Muscle layer of duodenum (tissue), 2 donors: ENCODE data around the gene GRM3.

Experiments
- H3K27ac ChIP-seq: one replicate; pipeline ENCODE4 v1.7.0; 2013; ENCODE audit warnings: mild to moderate bottlenecking, low read length
- H3K27me3 ChIP-seq: one replicate; pipeline ENCODE4 v1.7.0; 2013; ENCODE audit warnings: low read depth, mild to moderate bottlenecking, control low read depth, low read length
- H3K36me3 ChIP-seq, 2 donors: one replicate each; pipeline ENCODE4 v1.7.0; 2013; ENCODE audit warnings: low read length in 2 of 2, control low read depth in 1 of 2, mild to moderate bottlenecking in 1 of 2; ENCODE audit not compliant: insufficient read depth in 2 of 2, control insufficient read depth in 1 of 2
- H3K4me1 ChIP-seq, 2 donors: one replicate each; pipeline ENCODE4 v1.7.0; 2013; ENCODE audit warnings: low read length in 2 of 2, mild to moderate bottlenecking in 2 of 2, control low read depth in 1 of 2, moderate library complexity in 1 of 2; ENCODE audit not compliant: insufficient read depth in 2 of 2, control insufficient read depth in 1 of 2
- H3K4me3 ChIP-seq, 2 donors: one replicate each; pipeline ENCODE4 v1.7.0; 2013; ENCODE audit warnings: low read length in 2 of 2, low read depth in 1 of 2, mild to moderate bottlenecking in 1 of 2
- H3K9me3 ChIP-seq, 2 donors: one replicate each; pipeline ENCODE4 v1.7.0; 2013; ENCODE audit warnings: low read length in 2 of 2, control low read depth in 1 of 2, mild to moderate bottlenecking in 1 of 2; ENCODE audit not compliant: control insufficient read depth in 1 of 2
- donor health status: healthy.

GRM3 gene

DNA sequence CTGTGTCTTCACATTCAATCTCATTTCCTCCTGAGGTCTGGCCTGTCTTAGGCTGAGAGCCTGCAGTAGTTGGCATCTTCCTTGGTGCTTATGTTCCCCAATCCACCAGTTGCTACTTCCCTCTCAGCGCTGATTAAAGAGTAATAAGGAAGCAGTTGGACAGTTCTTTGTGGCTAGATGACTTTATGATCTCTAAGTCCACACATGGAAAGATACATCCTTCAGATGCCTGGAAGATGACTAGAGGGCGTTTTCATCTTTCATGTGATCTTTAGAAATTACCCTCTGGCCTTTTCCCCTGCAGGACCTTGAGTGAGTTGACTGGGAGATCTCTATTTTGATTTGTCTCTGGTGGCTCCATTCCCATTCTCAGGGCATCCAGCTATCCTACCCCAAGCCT is 204.5 kb downstream of the GRM3 start:
- H3K27me3 ChIP-seq, result no peaks in the 10 kb centered on the region
- no peaks in the 10 kb centered on the region for H3K4me1 ChIP-seq
- H3K27ac ChIP-seq, result no peak overlapping the region
- H3K9me3 ChIP-seq, result peaks cover 0 to 8% of the 10 kb centered on the region in 2 donors
- H3K4me3 ChIP-seq, result no peak overlapping the region
- H3K36me3 ChIP-seq, result no peaks in the 10 kb centered on the region

DNA sequence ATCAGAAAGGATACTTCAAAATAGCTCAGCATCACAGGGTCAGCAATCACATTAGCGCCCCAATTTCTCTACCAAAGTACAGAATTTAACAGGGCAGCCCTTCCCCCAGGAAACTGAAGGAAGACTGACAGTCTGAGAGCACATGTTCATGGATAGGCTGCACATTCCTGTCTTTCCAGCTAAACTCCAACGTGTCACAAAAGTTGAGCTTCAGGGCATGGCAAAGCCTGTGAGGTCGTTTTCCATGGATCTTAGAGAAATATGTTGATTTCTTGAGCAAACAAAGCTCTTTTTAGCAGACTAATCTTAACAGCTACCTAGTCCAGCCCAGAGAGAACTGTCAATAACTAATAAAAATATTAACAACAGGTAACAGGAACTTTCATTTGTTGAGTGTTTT is 207.9 kb downstream of the GRM3 start:
- H3K27me3 ChIP-seq, result no peaks in the 10 kb centered on the region
- no peak overlapping the region for H3K27ac ChIP-seq
- no peak overlapping the region for H3K4me3 ChIP-seq
- no peaks in the 10 kb centered on the region for H3K9me3 ChIP-seq
- no peaks in the 10 kb centered on the region for H3K4me1 ChIP-seq
- no peaks in the 10 kb centered on the region for H3K36me3 ChIP-seq

DNA sequence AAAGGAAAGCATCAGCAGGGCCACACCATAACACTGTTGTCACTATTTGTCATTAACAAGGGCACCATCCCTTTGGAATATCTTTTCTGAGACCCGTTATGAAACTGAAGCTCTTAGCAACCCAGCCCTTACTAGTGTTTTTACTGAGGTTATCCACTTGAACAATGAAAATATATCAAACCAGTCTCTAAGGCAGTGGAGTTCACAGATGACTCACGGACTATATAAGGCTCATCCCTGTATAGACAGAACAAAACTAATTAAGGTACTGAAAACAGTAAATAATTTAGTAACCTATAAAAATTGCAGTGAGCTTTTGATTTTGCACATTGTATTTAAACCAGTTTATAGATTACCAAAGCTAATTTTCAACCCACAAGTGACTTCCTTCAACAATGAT is 219.7 kb downstream of the GRM3 start:
- Histone ChIP-seq H3K4me1 (no peaks in the 10 kb centered on the region), H3K27ac (no peak overlapping the region), H3K9me3 (peaks cover 0 to 5% of the 10 kb centered on the region in 2 donors), H3K27me3 (no peaks in the 10 kb centered on the region), H3K36me3 (no peaks in the 10 kb centered on the region), H3K4me3 (no peak overlapping the region)

DNA sequence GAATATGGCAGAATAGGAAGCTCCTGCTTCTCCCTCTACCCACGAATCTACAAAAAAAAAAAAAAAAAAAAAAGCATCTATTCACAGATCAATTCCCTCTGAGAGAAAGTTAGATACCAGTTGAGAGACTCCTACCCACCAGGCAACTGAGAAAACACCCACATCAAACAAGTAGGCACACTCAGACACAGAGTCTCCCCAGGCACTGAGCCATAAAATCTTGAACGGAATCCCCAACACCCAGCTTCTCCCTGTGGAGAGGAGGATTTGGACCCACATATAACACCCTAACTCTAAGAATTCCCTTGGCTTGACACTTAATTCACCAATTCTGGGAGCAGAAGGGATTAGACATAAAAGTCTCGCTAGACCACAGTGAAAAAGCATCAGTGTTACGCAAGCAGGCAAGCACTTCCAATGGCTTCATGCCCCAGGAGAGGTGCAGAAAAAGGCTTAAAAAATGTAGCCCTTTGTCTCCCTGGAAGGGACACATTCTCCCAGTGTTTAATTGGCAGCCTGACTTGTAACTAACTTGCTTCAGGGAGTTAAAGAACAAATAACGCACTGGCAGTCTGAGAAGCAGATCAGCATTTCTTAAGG is 223.6 kb downstream of the GRM3 start:
- Histone ChIP-seq H3K36me3 (no peaks in the 10 kb centered on the region), H3K9me3 (peaks cover 0 to 5% of the 10 kb centered on the region in 2 donors), H3K27me3 (no peaks in the 10 kb centered on the region), H3K4me1 (no peaks in the 10 kb centered on the region), H3K4me3 (no peak overlapping the region), H3K27ac (no peak overlapping the region)

DNA sequence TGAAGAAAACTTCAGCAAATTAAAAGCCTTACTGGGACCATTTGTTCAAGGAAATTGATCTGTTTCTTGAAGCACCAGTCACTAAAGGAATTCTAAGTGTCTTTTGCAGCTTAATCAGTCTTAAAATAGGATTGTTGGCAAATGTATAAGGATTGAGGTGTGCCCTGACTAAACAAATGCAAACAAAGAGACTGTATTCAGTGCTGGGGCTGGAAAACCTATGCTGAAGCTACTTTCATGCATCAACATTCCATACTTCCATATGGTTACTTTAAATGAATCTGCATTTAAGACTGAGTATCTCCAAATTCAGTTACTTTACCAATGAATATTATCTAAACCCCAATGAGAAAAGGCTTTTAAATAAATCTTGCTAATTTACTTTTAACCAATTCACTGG is 232.4 kb downstream of the GRM3 start:
- H3K27me3 ChIP-seq, result no peaks in the 10 kb centered on the region
- H3K27ac ChIP-seq, result no peak overlapping the region
- no peaks in the 10 kb centered on the region for H3K4me1 ChIP-seq
- peaks cover 0 to 3% of the 10 kb centered on the region in 2 donors for H3K9me3 ChIP-seq
- no peak overlapping the region for H3K4me3 ChIP-seq
- H3K36me3 ChIP-seq, result no peaks in the 10 kb centered on the region

DNA sequence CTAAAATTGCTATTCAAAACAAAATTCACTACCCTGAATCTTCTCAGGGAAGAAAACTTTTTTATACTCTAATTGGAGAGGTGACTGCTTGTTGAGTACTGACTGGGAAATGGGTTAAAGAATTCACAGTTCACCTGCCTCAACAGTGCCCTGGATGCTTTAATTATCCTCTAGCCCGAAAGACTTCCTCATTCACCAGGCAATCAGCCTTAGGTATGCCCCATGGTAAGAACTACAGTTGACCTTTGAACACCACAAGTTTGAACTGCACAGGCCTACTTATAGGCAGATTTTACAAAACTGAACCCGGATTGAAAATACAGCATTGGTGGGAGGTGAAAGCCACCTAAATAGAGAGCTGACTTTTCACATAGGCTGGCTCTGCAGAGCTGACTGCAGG is 240.4 kb downstream of the GRM3 start:
- Histone ChIP-seq H3K27ac (no peak overlapping the region), H3K9me3 (no peaks in the 10 kb centered on the region), H3K27me3 (no peaks in the 10 kb centered on the region), H3K4me1 (no peaks in the 10 kb centered on the region), H3K4me3 (no peak overlapping the region), H3K36me3 (peaks cover 0 to 4% of the 10 kb centered on the region in 2 donors)

DNA sequence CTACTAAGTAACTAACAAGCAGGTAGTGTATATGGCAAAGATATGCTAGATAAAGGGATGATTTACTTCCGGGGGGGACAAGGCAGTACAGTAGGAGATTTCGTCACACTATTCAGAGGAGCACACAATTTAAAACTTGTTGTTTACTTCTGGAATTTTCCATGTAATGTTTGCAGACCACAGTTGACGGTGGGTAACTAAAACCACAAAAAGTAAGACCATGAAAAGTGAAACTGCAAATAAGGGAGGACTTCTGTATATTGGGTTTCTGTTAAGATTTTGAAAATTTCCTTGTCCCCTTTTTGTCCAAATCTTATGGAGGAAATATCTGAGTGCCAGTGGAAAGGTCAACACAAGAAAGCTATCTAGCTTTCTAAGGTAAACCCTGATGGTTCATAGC is 245.8 kb downstream of the GRM3 start:
- no peaks in the 10 kb centered on the region for H3K9me3 ChIP-seq
- peaks cover 0 to 4% of the 10 kb centered on the region in 2 donors for H3K36me3 ChIP-seq
- no peaks in the 10 kb centered on the region for H3K4me1 ChIP-seq
- no peaks in the 10 kb centered on the region for H3K27me3 ChIP-seq
- no peak overlapping the region for H3K27ac ChIP-seq
- H3K4me3 ChIP-seq, result no peak overlapping the region

DNA sequence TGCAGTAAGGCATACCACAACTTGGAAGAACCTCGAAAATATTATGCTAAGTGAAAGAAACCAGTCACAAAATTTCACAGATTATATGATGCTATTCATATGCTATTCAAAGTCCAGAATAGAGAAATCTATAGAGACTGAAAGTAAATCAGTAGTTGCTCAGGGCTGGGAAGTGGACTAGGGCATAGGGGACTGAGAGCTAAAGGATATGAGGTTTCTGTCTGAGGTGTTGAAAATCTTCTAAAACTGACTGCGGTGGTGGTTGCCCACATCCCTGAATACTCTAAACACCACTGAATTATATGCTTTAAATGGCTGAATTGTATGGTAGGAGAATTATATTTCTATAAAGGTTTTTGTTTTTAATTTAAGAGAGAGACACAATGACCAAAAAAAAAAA is 254.5 kb downstream of the GRM3 start:
- Histone ChIP-seq H3K36me3 (peaks cover 0 to 14% of the 10 kb centered on the region in 2 donors), H3K9me3 (no peaks in the 10 kb centered on the region), H3K27me3 (no peaks in the 10 kb centered on the region), H3K4me3 (no peak overlapping the region), H3K4me1 (no peaks in the 10 kb centered on the region), H3K27ac (no peak overlapping the region)

DNA sequence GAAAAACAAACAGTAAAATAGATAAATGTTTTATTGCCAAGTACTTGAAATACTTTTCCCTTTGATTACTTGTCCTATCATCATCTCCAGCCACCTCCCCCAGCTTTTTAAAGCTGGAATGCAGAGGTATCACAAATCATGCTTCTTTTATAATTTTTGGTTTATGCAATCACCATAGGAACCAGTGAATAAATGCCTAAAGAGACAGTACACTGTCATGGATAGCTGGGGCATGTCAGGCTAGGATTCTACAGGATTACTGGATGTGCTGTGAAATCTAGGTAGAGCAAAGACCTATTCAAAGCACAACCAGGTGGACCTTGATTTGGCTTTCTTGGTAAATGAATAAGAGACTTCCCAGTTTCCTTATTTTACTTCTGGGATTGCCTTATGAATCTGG is 257.2 kb downstream of the GRM3 start:
- Histone ChIP-seq H3K27ac (no peak overlapping the region), H3K27me3 (no peaks in the 10 kb centered on the region), H3K36me3 (peaks cover 0 to 14% of the 10 kb centered on the region in 2 donors), H3K4me1 (no peaks in the 10 kb centered on the region), H3K9me3 (no peaks in the 10 kb centered on the region), H3K4me3 (no peak overlapping the region)

DNA sequence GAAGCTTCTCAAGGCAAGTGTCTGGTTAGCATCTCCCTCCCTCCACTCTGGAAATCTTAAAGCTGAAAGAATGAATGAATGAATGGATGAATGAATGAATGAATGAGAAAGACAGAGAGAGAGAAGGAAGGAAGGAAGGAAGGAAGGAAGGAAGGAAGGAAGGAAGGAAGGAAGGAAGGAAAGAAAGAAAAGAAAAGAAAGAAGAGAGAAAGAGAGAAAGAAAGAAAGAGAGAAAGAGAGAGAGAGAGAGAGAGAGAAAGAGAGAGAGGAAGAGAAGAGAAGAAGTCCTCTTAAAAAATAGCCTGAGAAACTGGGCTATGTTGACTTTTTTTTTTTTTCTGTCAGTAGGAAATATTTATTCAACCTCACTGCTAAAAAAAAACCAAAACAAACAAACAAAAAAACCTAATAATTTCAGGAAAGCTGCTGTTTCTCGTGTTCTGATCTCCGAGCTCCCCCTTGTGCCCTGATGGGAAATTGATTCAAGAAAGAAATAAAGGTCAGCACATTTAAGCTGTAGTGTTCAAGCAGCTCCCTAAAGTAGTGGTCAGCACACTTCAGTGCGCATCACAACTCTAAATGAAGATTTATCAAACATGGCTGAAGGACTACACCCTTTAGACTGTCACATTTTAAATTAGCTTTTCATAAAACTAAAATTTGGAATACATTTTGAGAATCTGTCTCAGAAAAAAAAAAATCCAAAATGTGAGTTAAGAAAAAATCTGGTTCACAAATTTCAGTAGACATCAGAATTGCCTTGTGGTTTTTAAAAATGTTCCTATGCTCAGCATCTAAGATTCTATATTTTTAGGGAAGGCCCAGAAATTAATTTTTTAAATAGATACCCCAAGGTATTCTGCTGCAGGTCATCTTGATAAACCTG is 261.5 kb downstream of the GRM3 start:
- Histone ChIP-seq H3K36me3 (no peaks in the 10 kb centered on the region), H3K4me3 (no peak overlapping the region), H3K4me1 (no peaks in the 10 kb centered on the region), H3K27ac (no peak overlapping the region), H3K27me3 (no peaks in the 10 kb centered on the region), H3K9me3 (no peaks in the 10 kb centered on the region)

DNA sequence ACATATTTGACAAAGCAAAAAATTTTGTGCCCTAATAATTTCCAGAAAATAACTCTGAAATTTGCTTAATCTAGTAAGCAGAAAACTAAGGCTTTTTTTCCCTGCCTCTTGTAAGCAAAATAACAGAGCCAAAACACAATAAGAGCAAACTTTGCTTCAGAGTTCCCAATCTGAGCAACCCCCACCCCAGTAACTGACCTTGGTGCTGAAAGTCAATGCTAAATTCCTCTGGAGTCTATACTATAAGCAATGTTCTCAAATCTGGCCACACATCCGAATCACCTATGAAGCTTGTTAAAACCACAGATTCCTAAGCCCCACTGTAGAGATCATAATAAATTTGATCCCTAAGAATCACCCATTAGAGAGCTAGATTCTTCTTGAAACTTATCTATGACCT is 265.2 kb downstream of the GRM3 start:
- H3K27me3 ChIP-seq, result no peaks in the 10 kb centered on the region
- H3K36me3 ChIP-seq, result peaks cover 0 to 3% of the 10 kb centered on the region in 2 donors
- no peak overlapping the region for H3K4me3 ChIP-seq
- H3K27ac ChIP-seq, result no peak overlapping the region
- H3K4me1 ChIP-seq, result no peaks in the 10 kb centered on the region
- no peaks in the 10 kb centered on the region for H3K9me3 ChIP-seq
